HepG2 (cell line): Measurements from ENCODE around the gene SP6. TPM values are rescaled to one million over a fixed set of nuclear protein-coding genes. Genes with fewer than 3 reads are reported as not detected.

Experiments used
- BRF2 ChIP-seq: sonication (generic); formaldehyde crosslinking; IDR thresholded peaks from 2 replicates; pipeline ENCODE4 v1.8.1; 2022; ENCODE audit warnings: mild to moderate bottlenecking, missing genetic modification reagents
- FOSL2 ChIP-seq: sonication (generic); formaldehyde crosslinking; IDR thresholded peaks from 2 replicates; pipeline ENCODE4 v1.4.0; 2020; ENCODE audit warnings: missing genetic modification reagents
- GTF3A ChIP-seq: sonication (generic); formaldehyde crosslinking; conservative IDR thresholded peaks from 2 replicates; pipeline ENCODE4 v1.4.0; 2020; ENCODE audit warnings: mild to moderate bottlenecking, missing genetic modification reagents
- ISL2 ChIP-seq: sonication (generic); formaldehyde crosslinking; IDR thresholded peaks from 2 replicates; pipeline ENCODE4 v1.5.0; 2020; ENCODE audit warnings: missing genetic modification reagents
- JUN ChIP-seq: sonication (generic); formaldehyde crosslinking; IDR thresholded peaks from 2 replicates; pipeline ENCODE4 v1.4.0; 2020; ENCODE audit warnings: mild to moderate bottlenecking, missing genetic modification reagents
- NFYB ChIP-seq: sonication (generic); formaldehyde crosslinking; IDR thresholded peaks from 2 replicates; pipeline ENCODE4 v1.4.0; 2020; ENCODE audit warnings: missing genetic modification reagents
- PRDM4 ChIP-seq: sonication (generic); formaldehyde crosslinking; IDR thresholded peaks from 2 replicates; pipeline ENCODE4 v1.9.0; 2021; ENCODE audit warnings: missing genetic modification reagents, borderline replicate concordance
- RCOR2 ChIP-seq: IDR thresholded peaks from 2 replicates; pipeline ENCODE4 v1.6.1; 2016; ENCODE audit warnings: missing biosample characterization, missing genetic modification reagents
- SCMH1 ChIP-seq: sonication (generic); formaldehyde crosslinking; IDR thresholded peaks from 2 replicates; pipeline ENCODE4 v1.9.0; 2021; ENCODE audit warnings: missing genetic modification reagents, mild to moderate bottlenecking, borderline replicate concordance
- ZFAT ChIP-seq: sonication (generic); formaldehyde crosslinking; conservative IDR thresholded peaks from 2 replicates; pipeline ENCODE4 v1.8.1; 2023; ENCODE audit warnings: missing genetic modification reagents, inconsistent platforms
- ZMYM4 ChIP-seq: sonication (generic); formaldehyde crosslinking; IDR thresholded peaks from 2 replicates; pipeline ENCODE4 v1.8.1; 2023; ENCODE audit warnings: mild to moderate bottlenecking, missing genetic modification reagents
- ZNF772 ChIP-seq: sonication (generic); formaldehyde crosslinking; IDR thresholded peaks from 2 replicates; pipeline ENCODE4 v1.5.0; 2020; ENCODE audit warnings: mild to moderate bottlenecking, missing genetic modification reagents
- polyA plus RNA-seq, 8 experiments: library from polyadenylated mRNA; depleted of rRNA in 3 of 8; stranded (reverse) in 7 of 8; unstranded in 1 of 8; fragments of >200 nt; fragmentation: Illumina TruSeq in 4 of 8; extraction: Trizol in 4 of 8; gene quantifications; 2 replicates each; pipeline versions ENCODE4 v1.2.1 to v1.2.3, GENCODE V29; 2011 to 2016; ENCODE audit warnings: low read depth in 4 of 8, missing spikeins in 1 of 8, mixed read lengths in 1 of 8; ENCODE audit not compliant: insufficient read depth in 1 of 8
- total RNA-seq, 5 experiments: library from RNA; depleted of rRNA; stranded (reverse); fragments of >200 nt; fragmentation: Illumina TruSeq; extraction: Trizol; gene quantifications; 2 replicates each; pipeline ENCODE4 v1.2.3, GENCODE V29; 2016; ENCODE audit warnings: low read depth in 1 of 5
- TF ChIP-seq, protein P1 (sequence below): sonication (generic); formaldehyde crosslinking; IDR thresholded peaks from 2 replicates; pipeline ENCODE4 v1.8.0; 2022; ENCODE audit warnings: mild to moderate bottlenecking, missing genetic modification reagents, moderate library complexity
- TF ChIP-seq, protein P2 (sequence below): sonication (generic); formaldehyde crosslinking; IDR thresholded peaks from 2 replicates; pipeline ENCODE4 v1.5.1; 2020; ENCODE audit warnings: missing genetic modification reagents, mild to moderate bottlenecking, borderline replicate concordance
- TF ChIP-seq, protein P3 (sequence below): sonication (generic); formaldehyde crosslinking; IDR thresholded peaks from 2 replicates; pipeline ENCODE4 v1.9.0; 2021; ENCODE audit warnings: missing genetic modification reagents, borderline replicate concordance
- TF ChIP-seq, protein P4 (sequence below): fragments of 450-650 bp; IDR thresholded peaks from 2 replicates; pipeline ENCODE4 v1.6.1; 2017; ENCODE audit warnings: mild to moderate bottlenecking

The SP6 gene
- total and polyA plus RNA-seq, 2 of the 13 experiments (the other 11 are each of a cell fraction or from before 2014, with no cell fraction given): 0.07 TPM

GRCh38 chr17:47831003-47831933, 19.7 kb downstream of the SP6 start, which contains the start of the genes LRRC46 and MRPL10 (continued):
- TF ChIP-seq PRDM4 (CRISPR knock-in tag): no peak
- TF ChIP-seq NFYB (CRISPR knock-in tag): no peak
- peak; percentile 74 for TF ChIP-seq ISL2 (CRISPR knock-in tag)
- TF ChIP-seq, protein P1, sequence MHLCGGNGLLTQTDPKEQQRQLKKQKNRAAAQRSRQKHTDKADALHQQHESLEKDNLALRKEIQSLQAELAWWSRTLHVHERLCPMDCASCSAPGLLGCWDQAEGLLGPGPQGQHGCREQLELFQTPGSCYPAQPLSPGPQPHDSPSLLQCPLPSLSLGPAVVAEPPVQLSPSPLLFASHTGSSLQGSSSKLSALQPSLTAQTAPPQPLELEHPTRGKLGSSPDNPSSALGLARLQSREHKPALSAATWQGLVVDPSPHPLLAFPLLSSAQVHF: no peak
- TF ChIP-seq, protein P2, sequence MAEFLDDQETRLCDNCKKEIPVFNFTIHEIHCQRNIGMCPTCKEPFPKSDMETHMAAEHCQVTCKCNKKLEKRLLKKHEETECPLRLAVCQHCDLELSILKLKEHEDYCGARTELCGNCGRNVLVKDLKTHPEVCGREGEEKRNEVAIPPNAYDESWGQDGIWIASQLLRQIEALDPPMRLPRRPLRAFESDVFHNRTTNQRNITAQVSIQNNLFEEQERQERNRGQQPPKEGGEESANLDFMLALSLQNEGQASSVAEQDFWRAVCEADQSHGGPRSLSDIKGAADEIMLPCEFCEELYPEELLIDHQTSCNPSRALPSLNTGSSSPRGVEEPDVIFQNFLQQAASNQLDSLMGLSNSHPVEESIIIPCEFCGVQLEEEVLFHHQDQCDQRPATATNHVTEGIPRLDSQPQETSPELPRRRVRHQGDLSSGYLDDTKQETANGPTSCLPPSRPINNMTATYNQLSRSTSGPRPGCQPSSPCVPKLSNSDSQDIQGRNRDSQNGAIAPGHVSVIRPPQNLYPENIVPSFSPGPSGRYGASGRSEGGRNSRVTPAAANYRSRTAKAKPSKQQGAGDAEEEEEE (CRISPR knock-in tag): peak; percentile 85; the same call in 1 of the 2 replicates
- no peak for TF ChIP-seq BRF2 (CRISPR knock-in tag)
- TF ChIP-seq, protein P3, sequence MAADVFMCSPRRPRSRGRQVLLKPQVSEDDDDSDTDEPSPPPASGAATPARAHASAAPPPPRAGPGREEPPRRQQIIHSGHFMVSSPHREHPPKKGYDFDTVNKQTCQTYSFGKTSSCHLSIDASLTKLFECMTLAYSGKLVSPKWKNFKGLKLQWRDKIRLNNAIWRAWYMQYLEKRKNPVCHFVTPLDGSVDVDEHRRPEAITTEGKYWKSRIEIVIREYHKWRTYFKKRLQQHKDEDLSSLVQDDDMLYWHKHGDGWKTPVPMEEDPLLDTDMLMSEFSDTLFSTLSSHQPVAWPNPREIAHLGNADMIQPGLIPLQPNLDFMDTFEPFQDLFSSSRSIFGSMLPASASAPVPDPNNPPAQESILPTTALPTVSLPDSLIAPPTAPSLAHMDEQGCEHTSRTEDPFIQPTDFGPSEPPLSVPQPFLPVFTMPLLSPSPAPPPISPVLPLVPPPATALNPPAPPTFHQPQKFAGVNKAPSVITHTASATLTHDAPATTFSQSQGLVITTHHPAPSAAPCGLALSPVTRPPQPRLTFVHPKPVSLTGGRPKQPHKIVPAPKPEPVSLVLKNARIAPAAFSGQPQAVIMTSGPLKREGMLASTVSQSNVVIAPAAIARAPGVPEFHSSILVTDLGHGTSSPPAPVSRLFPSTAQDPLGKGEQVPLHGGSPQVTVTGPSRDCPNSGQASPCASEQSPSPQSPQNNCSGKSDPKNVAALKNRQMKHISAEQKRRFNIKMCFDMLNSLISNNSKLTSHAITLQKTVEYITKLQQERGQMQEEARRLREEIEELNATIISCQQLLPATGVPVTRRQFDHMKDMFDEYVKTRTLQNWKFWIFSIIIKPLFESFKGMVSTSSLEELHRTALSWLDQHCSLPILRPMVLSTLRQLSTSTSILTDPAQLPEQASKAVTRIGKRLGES (CRISPR knock-in tag): no peak
- no peak for TF ChIP-seq GTF3A (CRISPR knock-in tag)
- peak; percentile 60 for TF ChIP-seq FOSL2 (CRISPR knock-in tag)
- TF ChIP-seq ZNF772: peak; percentile 4; the same call in 1 of the 2 replicates
- no peak for TF ChIP-seq JUN (CRISPR knock-in tag)
- no peak for TF ChIP-seq ZFAT
- TF ChIP-seq RCOR2: 0 out of 2 replicates have a peak, but pooled peaks have one; percentile 49
- peak; percentile 67 for TF ChIP-seq ZMYM4 (CRISPR knock-in tag)
- TF ChIP-seq SCMH1 (CRISPR knock-in tag): no peak
- TF ChIP-seq, protein P4, sequence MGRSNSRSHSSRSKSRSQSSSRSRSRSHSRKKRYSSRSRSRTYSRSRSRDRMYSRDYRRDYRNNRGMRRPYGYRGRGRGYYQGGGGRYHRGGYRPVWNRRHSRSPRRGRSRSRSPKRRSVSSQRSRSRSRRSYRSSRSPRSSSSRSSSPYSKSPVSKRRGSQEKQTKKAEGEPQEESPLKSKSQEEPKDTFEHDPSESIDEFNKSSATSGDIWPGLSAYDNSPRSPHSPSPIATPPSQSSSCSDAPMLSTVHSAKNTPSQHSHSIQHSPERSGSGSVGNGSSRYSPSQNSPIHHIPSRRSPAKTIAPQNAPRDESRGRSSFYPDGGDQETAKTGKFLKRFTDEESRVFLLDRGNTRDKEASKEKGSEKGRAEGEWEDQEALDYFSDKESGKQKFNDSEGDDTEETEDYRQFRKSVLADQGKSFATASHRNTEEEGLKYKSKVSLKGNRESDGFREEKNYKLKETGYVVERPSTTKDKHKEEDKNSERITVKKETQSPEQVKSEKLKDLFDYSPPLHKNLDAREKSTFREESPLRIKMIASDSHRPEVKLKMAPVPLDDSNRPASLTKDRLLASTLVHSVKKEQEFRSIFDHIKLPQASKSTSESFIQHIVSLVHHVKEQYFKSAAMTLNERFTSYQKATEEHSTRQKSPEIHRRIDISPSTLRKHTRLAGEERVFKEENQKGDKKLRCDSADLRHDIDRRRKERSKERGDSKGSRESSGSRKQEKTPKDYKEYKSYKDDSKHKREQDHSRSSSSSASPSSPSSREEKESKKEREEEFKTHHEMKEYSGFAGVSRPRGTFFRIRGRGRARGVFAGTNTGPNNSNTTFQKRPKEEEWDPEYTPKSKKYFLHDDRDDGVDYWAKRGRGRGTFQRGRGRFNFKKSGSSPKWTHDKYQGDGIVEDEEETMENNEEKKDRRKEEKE: no peak
